IPS-18a (cell line): ENCODE measurements around the gene LCN6.

Source experiments
- H3K27ac ChIP-seq: one replicate; pipeline ENCODE4 v1.5.1; 2013; ENCODE audit warnings: low read length
- H3K27me3 ChIP-seq: one replicate; pipeline ENCODE4 v1.6.1; 2013; ENCODE audit warnings: mild to moderate bottlenecking, low read length; ENCODE audit not compliant: control insufficient read depth, insufficient read depth
- H3K36me3 ChIP-seq: one replicate; pipeline ENCODE4 v1.6.1; 2013; ENCODE audit warnings: low read depth, low read length; ENCODE audit not compliant: control insufficient read depth
- H3K4me1 ChIP-seq: one replicate; pipeline ENCODE4 v1.6.1; 2013; ENCODE audit warnings: low read depth, low read length; ENCODE audit not compliant: control insufficient read depth
- H3K4me3 ChIP-seq: one replicate; pipeline ENCODE4 v1.5.1; 2013; ENCODE audit warnings: low read length
- H3K9ac ChIP-seq: one replicate; pipeline ENCODE4 v1.6.1; 2013; ENCODE audit warnings: mild to moderate bottlenecking, low read length, moderate library complexity
- H3K9me3 ChIP-seq: one replicate; pipeline ENCODE4 v1.6.1; 2013; ENCODE audit warnings: low read depth, low read length; ENCODE audit not compliant: control insufficient read depth

LCN6 gene

DNA sequence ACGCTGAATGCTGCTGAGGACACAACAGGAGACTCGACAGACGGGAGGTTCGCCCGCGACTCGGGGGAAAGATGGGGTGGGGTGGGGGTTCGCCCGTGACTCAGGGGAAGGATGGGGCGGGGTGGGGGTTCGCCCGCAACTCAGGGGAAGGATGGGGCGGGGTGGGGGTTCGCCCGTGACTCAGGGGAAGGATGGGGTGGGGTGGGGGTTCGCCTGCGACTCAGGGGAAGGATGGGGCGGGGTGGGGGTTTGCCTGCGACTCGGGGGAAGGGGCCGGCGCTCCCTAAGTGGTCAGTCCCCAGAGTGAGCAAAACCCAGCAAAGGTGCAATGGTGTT is 2.2 kb downstream of the LCN6 start:
- Histone ChIP-seq H3K9me3 (no peaks in the 10 kb centered on the region), H3K36me3 (no peaks in the 10 kb centered on the region), H3K27ac (no peak overlapping the region), H3K27me3 (no peaks in the 10 kb centered on the region), H3K4me1 (no peaks in the 10 kb centered on the region), H3K4me3 (no peak overlapping the region), H3K9ac (no peak overlapping the region)

DNA sequence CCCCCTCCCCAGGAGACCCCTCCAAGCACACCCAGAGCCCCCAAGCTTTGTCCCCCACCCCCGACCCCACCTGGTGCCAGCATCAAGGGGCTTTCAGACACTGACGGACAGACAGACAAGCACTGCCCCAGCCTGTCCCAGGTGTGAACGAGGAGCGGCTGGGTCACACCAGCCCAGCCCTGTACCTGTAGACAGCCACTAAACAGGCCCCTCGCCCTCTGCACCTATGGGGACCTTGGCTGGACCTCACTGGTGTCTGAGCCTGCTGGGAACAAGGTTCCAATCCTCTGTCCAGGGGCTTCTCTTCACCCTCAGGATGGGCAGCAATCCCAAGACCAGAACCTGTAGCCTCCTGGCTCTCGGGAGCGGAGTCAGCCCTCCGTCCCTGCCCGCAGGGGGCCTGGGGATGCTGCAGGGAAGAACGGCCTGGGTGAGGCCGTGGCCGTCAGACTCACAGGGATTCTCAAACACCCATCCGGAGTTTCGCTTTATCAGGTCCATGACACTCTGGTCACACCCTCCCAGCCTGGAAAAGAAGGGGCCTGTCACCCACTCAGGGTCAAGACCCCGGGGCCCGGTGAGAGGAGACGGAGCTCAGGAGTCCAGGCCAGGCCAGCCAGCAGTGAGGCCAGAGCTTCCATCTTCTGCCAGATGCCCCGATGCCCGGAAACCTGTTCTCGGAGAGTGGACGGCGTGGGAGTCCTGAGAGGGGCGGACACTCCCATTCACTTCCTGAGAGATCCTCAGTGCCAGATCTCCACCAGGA is 2.8 kb downstream of the LCN6 start:
- Histone ChIP-seq H3K4me3 (no peak overlapping the region), H3K27me3 (no peaks in the 10 kb centered on the region), H3K9ac (no peak overlapping the region), H3K4me1 (no peaks in the 10 kb centered on the region), H3K9me3 (no peaks in the 10 kb centered on the region), H3K27ac (no peak overlapping the region), H3K36me3 (no peaks in the 10 kb centered on the region)

DNA sequence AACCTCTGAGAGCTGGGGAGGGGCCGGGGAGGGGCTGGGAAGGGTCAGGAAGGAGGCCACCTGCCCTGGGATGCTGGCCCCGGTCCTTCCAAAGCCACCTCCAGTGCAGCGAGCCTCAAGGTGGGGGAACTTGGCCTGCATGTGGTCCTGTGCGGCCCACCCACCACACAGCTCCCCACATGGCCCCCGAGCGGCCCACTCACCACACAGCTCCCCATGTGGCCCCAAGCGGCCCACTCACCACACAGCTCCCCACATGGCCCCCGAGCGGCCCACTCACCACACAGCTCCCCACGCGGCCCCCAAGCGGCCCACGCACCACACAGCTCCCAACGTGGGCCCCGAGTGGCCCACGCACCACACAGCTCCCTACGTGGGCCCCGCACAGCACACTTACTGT is 3.6 kb downstream of the LCN6 start:
- Histone ChIP-seq H3K27ac (no peak overlapping the region), H3K9me3 (no peaks in the 10 kb centered on the region), H3K27me3 (no peaks in the 10 kb centered on the region), H3K4me3 (no peak overlapping the region), H3K36me3 (no peaks in the 10 kb centered on the region), H3K4me1 (no peaks in the 10 kb centered on the region), H3K9ac (no peak overlapping the region)

DNA sequence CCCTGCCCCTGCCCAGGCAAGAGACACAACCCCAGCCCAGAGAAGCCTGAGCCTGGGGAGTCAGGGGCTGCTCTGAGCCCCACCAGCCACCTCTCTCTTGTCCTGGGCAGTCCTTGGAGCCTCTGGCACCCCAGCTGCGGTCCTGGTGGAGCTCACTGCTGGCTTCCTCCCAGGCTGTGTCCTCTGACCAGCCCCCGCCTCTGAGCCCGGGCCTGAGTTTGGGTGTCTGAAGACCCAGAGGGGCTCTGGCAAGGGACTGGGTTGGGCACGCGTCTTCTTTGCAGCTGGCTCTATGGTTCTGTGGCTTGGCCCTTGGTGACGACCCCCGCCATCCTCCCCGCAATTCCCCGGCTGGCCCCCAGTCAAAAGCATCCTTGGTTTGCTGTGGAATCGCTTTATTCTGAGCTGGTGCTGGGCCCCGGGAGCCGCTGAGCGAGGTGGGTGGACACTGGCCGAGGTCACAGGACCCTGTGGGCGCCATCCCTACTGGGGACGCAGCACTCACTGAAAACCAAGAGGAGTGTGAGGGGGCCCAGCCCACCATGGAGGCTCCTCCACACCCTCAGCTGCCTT is 4.6 kb downstream of the LCN6 start:
- Histone ChIP-seq H3K27ac (no peak overlapping the region), H3K27me3 (no peaks in the 10 kb centered on the region), H3K4me1 (no peaks in the 10 kb centered on the region), H3K9me3 (no peaks in the 10 kb centered on the region), H3K9ac (no peak overlapping the region), H3K36me3 (no peaks in the 10 kb centered on the region), H3K4me3 (no peak overlapping the region)

DNA sequence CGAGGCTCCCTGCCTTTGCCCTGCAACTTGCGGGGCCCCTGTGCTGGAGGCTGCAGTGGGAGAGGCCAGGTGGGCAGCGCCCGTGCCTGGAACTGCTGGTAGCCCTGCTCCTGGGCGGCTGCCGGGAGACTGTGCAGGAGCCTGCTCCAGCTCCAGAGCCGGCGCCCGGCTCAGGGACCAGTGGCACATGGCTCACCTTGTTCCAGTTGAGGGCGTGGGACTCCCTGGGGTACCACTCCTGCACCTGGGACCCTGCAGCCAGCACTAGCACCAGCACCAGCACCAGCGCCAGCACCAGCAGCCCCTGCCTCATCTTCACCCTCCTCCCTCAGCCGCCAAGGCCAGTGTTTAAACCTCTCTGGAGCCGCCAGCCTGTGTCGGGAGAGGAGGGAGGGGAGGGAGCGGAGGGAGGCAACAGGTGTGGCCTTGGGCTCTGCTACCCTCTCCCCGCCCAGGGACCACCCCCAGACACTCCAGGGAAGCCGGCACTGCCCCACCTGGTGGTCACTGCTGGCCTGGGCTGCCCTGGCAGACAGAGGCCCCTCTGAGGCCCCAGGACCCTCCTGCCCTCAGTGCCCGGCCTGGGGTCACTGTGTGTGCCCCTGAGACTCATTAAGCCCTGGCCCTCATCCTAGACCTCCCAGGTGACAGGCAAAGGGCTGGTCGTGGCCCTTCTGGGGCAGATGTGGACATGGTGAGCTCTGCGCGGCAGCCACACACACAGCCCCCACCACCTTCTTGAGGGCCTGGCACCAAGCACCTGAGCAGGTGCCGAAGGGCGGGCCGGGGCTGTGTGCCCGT is 5.5 kb downstream of the LCN6 start, which contains the start of gene LCN10:
TSS of gene LCN10 (minus strand) at position 350 of the 801 bp plus-strand sequence. CDS start at position 313, 37 bp downstream.
- H3K27ac ChIP-seq: no peak within 1 kb of the TSS
- H3K36me3 ChIP-seq: no peaks in the 10 kb centered on the region
- H3K9ac ChIP-seq: no peak within 1 kb of the TSS
- H3K27me3 ChIP-seq: no peaks in the 10 kb centered on the region
- no peak within 1 kb of the TSS for H3K4me3 ChIP-seq
- no peaks in the 10 kb centered on the region for H3K9me3 ChIP-seq
- no peaks in the 10 kb centered on the region for H3K4me1 ChIP-seq

DNA sequence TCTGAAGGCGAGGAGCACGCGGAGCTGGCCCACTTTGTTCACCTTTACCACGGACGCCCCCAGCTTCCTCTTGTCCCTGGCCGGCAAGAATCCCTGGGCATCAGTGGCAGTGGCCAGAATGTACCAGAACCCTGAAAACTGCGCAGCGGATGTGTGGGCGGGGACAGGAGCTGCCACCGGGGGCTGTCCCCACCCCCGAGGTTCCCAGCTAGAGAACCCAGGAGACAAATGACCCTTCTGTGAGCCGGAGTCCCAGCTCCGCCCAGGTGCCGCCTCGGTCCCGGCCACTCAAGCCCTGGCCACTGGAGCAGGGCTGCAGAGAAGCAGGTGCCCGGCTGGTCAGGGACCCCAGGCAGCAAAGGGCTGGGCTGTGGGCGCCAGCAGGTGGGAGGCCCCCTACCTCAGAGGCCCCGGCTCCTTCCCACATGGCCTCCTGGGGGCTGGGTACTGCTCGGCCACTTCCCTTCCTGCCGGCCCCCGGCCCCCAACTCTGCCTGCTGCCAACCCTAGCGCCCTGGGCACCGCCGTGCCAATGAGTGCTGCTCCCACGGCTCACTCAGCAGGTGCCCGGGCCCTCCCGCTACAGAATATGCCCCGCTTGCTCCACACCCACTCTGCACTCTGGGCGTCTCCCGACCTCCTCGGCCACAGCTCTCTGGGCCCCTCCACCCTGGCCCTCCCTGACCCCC is 6.3 kb downstream of the LCN6 start:
- H3K9me3 ChIP-seq: no peaks in the 10 kb centered on the region
- H3K4me3 ChIP-seq: no peak overlapping the region
- H3K36me3 ChIP-seq: no peaks in the 10 kb centered on the region
- H3K27ac ChIP-seq: no peak overlapping the region
- H3K9ac ChIP-seq: no peak overlapping the region
- no peaks in the 10 kb centered on the region for H3K27me3 ChIP-seq
- H3K4me1 ChIP-seq: no peaks in the 10 kb centered on the region

DNA sequence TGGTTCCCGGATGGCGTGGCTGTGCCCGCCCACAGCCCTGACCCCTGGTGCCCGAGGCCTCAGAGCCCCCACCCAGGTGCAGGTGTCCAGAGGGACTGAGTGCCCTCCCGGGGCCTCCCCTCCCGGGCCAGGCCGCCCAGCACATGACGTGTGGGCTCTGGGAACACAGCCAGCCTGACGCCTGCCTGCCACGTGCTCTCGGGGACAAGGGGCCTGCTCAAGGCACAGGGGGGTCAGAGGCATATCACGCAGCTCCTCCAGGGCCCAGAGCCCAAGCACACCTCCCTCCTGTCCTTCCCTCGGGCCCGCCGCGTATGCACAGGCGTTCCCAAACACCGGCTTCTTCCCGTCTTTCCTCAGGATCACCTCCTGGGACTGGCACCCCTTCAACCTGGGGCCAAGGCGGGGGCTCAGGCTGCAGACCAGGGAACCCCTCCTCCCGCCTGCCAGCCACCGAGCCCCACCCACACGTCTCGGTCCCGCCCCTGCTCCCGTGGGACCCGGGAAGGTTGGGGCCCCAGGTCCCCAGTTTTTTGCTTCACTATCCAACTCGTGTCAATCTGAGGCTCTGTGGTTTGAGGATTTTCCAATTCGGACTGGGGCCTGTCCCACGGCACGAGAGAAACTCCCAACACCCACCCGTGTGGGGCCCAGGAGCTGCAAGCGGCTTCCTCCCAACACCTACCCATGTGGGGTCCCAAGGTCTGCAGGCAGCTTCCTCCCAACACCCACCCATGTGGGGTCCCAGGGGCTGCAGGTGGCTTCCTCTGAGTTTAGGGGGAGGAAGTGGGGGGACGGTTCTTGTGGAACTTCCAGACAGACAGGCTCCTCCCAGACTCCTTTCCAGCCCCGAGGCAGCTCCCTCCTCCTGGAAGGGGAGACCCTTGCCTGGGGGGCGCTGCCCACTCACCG is 7.1 kb downstream of the LCN6 start:
- Histone ChIP-seq H3K9ac (no peak overlapping the region), H3K9me3 (no peaks in the 10 kb centered on the region), H3K27me3 (no peaks in the 10 kb centered on the region), H3K36me3 (no peaks in the 10 kb centered on the region), H3K4me1 (no peaks in the 10 kb centered on the region), H3K27ac (no peak overlapping the region), H3K4me3 (no peak overlapping the region)

DNA sequence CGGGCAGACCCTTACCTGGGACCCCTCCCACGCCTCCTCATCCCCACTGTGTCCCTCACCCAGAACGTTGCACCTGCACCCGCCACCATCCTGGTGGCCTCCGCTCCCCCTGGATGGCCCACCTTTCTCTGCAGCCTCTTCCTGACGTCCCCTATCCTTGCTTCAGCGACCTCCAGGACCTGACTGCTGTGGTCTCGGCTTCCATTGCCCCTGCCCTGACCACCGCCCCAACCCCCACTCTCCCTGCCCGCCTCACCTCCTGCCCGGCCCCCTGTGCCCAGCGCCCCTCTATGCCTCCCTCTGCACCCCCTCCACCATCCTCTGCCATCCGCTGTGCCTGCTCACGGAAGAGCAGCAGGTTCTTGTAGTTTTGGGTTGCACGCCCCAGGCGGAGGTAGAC is 7.8 kb downstream of the LCN6 start:
- no peaks in the 10 kb centered on the region for H3K27me3 ChIP-seq
- no peak overlapping the region for H3K9ac ChIP-seq
- no peaks in the 10 kb centered on the region for H3K9me3 ChIP-seq
- H3K4me1 ChIP-seq: no peaks in the 10 kb centered on the region
- H3K27ac ChIP-seq: no peak overlapping the region
- no peaks in the 10 kb centered on the region for H3K36me3 ChIP-seq
- H3K4me3 ChIP-seq: no peak overlapping the region

DNA sequence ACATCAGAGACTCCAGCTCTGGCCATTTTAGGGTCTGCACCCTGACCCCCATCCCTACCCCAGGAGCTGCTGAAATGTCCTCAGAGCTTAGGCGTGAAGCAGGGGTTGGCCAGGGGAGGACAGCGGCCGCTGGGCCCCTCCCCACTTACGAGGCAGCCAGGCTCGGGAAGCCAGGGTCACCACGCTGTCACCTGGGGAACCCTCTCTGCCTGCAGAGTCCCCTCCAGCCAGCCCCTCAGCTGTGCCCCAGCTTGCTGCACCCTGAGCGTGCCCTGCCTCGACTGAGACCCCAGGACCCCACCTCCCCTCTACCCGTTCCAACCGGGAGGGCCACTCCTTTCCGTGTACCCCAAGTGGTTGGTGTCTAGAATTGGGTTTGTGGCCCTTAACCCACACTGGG is 8.3 kb downstream of the LCN6 start:
- H3K4me1 ChIP-seq: no peaks in the 10 kb centered on the region
- no peak overlapping the region for H3K4me3 ChIP-seq
- no peak overlapping the region for H3K27ac ChIP-seq
- no peaks in the 10 kb centered on the region for H3K9me3 ChIP-seq
- H3K27me3 ChIP-seq: no peaks in the 10 kb centered on the region
- no peak overlapping the region for H3K9ac ChIP-seq
- no peaks in the 10 kb centered on the region for H3K36me3 ChIP-seq

DNA sequence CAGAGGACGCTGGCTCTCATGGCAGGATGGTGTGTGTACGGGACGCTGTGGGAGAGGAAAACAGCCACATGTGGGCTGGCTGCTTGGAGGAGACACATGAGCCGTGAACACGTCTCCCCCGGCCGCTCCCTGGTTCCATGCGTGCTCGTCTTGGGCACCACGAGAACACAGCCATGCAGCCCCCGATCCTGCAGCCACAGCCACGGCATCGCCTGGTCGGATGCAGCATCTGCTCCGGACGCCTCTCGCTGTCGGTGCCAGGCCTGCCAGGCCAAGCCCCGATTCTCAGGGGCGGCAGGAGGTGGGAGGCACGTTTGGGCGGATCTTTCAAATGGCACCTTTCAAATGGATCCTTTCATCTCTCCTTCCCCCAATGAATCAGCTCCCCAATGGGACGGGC is 8.8 kb downstream of the LCN6 start:
- H3K4me3 ChIP-seq: no peak overlapping the region
- H3K27me3 ChIP-seq: no peaks in the 10 kb centered on the region
- H3K36me3 ChIP-seq: no peaks in the 10 kb centered on the region
- H3K4me1 ChIP-seq: no peaks in the 10 kb centered on the region
- H3K27ac ChIP-seq: no peak overlapping the region
- no peak overlapping the region for H3K9ac ChIP-seq
- no peaks in the 10 kb centered on the region for H3K9me3 ChIP-seq

DNA sequence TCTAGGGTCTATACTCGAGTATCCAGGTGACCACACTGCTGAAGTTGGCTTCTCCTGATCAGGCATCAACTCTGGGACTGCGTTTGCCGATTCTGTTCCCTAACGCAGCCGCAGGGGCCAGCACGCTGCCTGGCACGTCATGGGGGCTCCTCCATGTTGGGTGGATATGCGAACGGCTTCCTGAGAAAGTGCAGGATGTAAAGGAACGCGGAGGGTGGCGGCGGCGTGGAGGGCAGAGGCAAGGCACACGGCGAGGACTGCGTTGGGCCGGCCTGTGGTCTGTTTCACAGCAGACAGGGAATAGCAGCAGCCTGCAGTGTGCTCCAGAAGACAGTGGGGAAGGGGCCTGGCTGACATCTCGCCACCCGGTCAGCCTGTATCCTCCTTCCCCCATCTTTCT is 9.4 kb downstream of the LCN6 start:
- Histone ChIP-seq H3K9me3 (no peaks in the 10 kb centered on the region), H3K4me1 (no peaks in the 10 kb centered on the region), H3K27me3 (no peaks in the 10 kb centered on the region), H3K36me3 (no peaks in the 10 kb centered on the region), H3K4me3 (no peak overlapping the region), H3K27ac (no peak overlapping the region), H3K9ac (no peak overlapping the region)
